ENCODE results near the gene AIFM3. TPM values are rescaled to one million over a fixed set of nuclear protein-coding genes. Genes with fewer than 3 reads are reported as not detected.

Gene AIFM3
- total RNA-seq, 1 experiment from 2014 or later, result 4.2 TPM

- peaks cover 51% of the 10 kb centered on the region for H3K27me3 Mint-ChIP-seq (ENCODE audit: unreplicated experiment)
- no peaks in the 10 kb centered on the region for H3K9me3 Mint-ChIP-seq (ENCODE audit: low read depth, unreplicated experiment)
- H3K4me1 Mint-ChIP-seq (ENCODE audit: low read depth, unreplicated experiment), result no peaks in the 10 kb centered on the region
- TF ChIP-seq CTCF (IDR thresholded peaks at IDR 0.05; ENCODE audit: unreplicated experiment), result no peak
- no peak overlapping the region for H3K27ac Mint-ChIP-seq (ENCODE audit: unreplicated experiment)
- no TSS peak for BruUV-seq (replicated peaks)
- DNase-seq, result no peak
- peaks cover 5% of the 10 kb centered on the region for H3K36me3 Mint-ChIP-seq (ENCODE audit: insufficient read depth, unreplicated experiment)
- CTCF ChIA-PET, result no interaction called here
- no peak overlapping the region for H3K4me3 Mint-ChIP-seq (ENCODE audit: low read depth, unreplicated experiment)
- intact Hi-C loops (cut with micrococcal nuclease; ENCODE audit: unreplicated experiment), result no loop called here
Observed at GRCh38 chr22:21022507-21022906, 55.5 kb downstream of the AIFM3 start.

GRCh38 chr22:21022955-21023614 is 56.0 kb downstream of the AIFM3 start:
- no TSS peak for BruUV-seq (replicated peaks)
- DNase-seq, result no peak
- peaks cover 5% of the 10 kb centered on the region for H3K36me3 Mint-ChIP-seq (ENCODE audit: insufficient read depth, unreplicated experiment)
- CTCF ChIA-PET, result no interaction called here
- no peaks in the 10 kb centered on the region for H3K4me1 Mint-ChIP-seq (ENCODE audit: low read depth, unreplicated experiment)
- H3K27me3 Mint-ChIP-seq (ENCODE audit: unreplicated experiment), result peaks cover 45% of the 10 kb centered on the region
- no peak overlapping the region for H3K4me3 Mint-ChIP-seq (ENCODE audit: low read depth, unreplicated experiment)
- no peak for TF ChIP-seq CTCF (IDR thresholded peaks at IDR 0.05; ENCODE audit: unreplicated experiment)
- intact Hi-C loops (cut with micrococcal nuclease; ENCODE audit: unreplicated experiment), result no loop called here
- no peak overlapping the region for H3K27ac Mint-ChIP-seq (ENCODE audit: unreplicated experiment)
- H3K9me3 Mint-ChIP-seq (ENCODE audit: low read depth, unreplicated experiment), result no peaks in the 10 kb centered on the region

GRCh38 chr22:21025266-21025665 is 58.2 kb downstream of the AIFM3 start:
- H3K4me1 Mint-ChIP-seq (ENCODE audit: low read depth, unreplicated experiment), result no peaks in the 10 kb centered on the region
- CTCF ChIA-PET, result no interaction called here
- H3K9me3 Mint-ChIP-seq (ENCODE audit: low read depth, unreplicated experiment), result no peaks in the 10 kb centered on the region
- no peak overlapping the region for H3K4me3 Mint-ChIP-seq (ENCODE audit: low read depth, unreplicated experiment)
- intact Hi-C loops (cut with micrococcal nuclease; ENCODE audit: unreplicated experiment), result no loop called here
- TF ChIP-seq CTCF (IDR thresholded peaks at IDR 0.05; ENCODE audit: unreplicated experiment), result no peak
- H3K27ac Mint-ChIP-seq (ENCODE audit: unreplicated experiment), result no peak overlapping the region
- H3K36me3 Mint-ChIP-seq (ENCODE audit: insufficient read depth, unreplicated experiment), result peaks cover 5% of the 10 kb centered on the region
- no peak for DNase-seq
- H3K27me3 Mint-ChIP-seq (ENCODE audit: unreplicated experiment), result peaks cover 39% of the 10 kb centered on the region
- no TSS peak for BruUV-seq (replicated peaks)

- Mint-ChIP-seq H3K36me3 (ENCODE audit: insufficient read depth, unreplicated experiment) (peaks cover 5% of the 10 kb centered on the region), H3K9me3 (ENCODE audit: low read depth, unreplicated experiment) (no peaks in the 10 kb centered on the region), H3K27me3 (ENCODE audit: unreplicated experiment) (peaks cover 39% of the 10 kb centered on the region), H3K4me1 (ENCODE audit: low read depth, unreplicated experiment) (no peaks in the 10 kb centered on the region), H3K4me3 (ENCODE audit: low read depth, unreplicated experiment) (no peak overlapping the region), H3K27ac (ENCODE audit: unreplicated experiment) (no peak overlapping the region)
- no peak for TF ChIP-seq CTCF (IDR thresholded peaks at IDR 0.05; ENCODE audit: unreplicated experiment)
- DNase-seq, result no peak
- BruUV-seq (replicated peaks), result no TSS peak
- intact Hi-C loops (cut with micrococcal nuclease; ENCODE audit: unreplicated experiment), result no loop called here
- CTCF ChIA-PET, result no interaction called here
Observed at GRCh38 chr22:21025763-21026755, 59.0 kb downstream of the AIFM3 start.
